Endothelial cell of umbilical vein (primary cell): Measurements from ENCODE around the gene RPS8. TPM values are rescaled to one million over a fixed set of nuclear protein-coding genes. Genes with fewer than 3 reads are reported as not detected.

Source experiments
- BruUV-seq: library from RNA; stranded (reverse); fragments of 400-500 nt; replicated peaks from 2 replicates; lab custom pipeline; 2021; lab: Mats Ljungman, UMichigan
- CTCF ChIA-PET: fragments of 300-600, 350-600 bp; sonication (Branson Sonifier 250); formaldehyde crosslinking; loops from one replicate; lab custom pipeline; 2021; ENCODE audit warnings: antibody characterized with exemption, inconsistent platforms; lab: Charles Lee
- POLR2A ChIA-PET: fragments of 300-600, 350-600 bp; sonication (Branson Sonifier 250); formaldehyde crosslinking; loops from one replicate; lab custom pipeline; 2021; ENCODE audit warnings: antibody characterized with exemption, inconsistent platforms; lab: Charles Lee
- DNase-seq: peaks from one replicate; pipeline ENCODE4 v3.0.0-alpha.2; 2011; ENCODE audit warnings: low read depth, low spot score
- FAIRE-seq: peaks from 2 replicates; lab custom pipeline; 2011; peaks lifted over from hg19 to GRCh38; lab: Jason Lieb, UNC
- H2AFZ ChIP-seq: 2 replicates; pipeline ENCODE4 v1.6.0; 2012; ENCODE audit warnings: low read depth, low read length, control low read depth, inconsistent platforms
- H3K27ac ChIP-seq: 2 replicates; pipeline ENCODE4 v1.5.1; 2011; ENCODE audit warnings: low read depth, mild to moderate bottlenecking, control low read depth, low read length, moderate library complexity; ENCODE audit not compliant: insufficient read depth
- H3K27me3 ChIP-seq, 2 experiments: 2 replicates each; pipeline versions ENCODE4 v1.6.0 to v1.6.1; 2011; ENCODE audit warnings: low read length in 2 of 2, mixed read lengths in 1 of 2; ENCODE audit not compliant: control insufficient read depth in 2 of 2, insufficient read depth in 2 of 2
- H3K36me3 ChIP-seq, 2 experiments: 2 replicates in 1 of 2; 3 replicates in 1 of 2; pipeline ENCODE4 v1.5.1; 2011; ENCODE audit warnings: low read length in 2 of 2, mild to moderate bottlenecking in 1 of 2, moderate library complexity in 1 of 2; ENCODE audit not compliant: control insufficient read depth in 2 of 2, insufficient read depth in 2 of 2; ENCODE audit errors: extremely low read depth in 1 of 2
- H3K4me1 ChIP-seq: 3 replicates; pipeline ENCODE4 v1.5.1; 2011; ENCODE audit warnings: mild to moderate bottlenecking, low read length; ENCODE audit not compliant: control insufficient read depth, insufficient read depth; ENCODE audit errors: extremely low read depth
- H3K4me2 ChIP-seq: 2 replicates; pipeline ENCODE4 v1.6.1; 2011; ENCODE audit warnings: low read length, control low read depth, mixed read lengths; ENCODE audit not compliant: insufficient read depth
- H3K4me3 ChIP-seq, 3 experiments: fragments of 200-600 bp in 1 of 3; sonication (generic), shearing (Covaris generic) in 1 of 3; replicated peaks in 1 of 3; 2 replicates each; pipeline ENCODE4 v1.5.1; 2011 to 2016; ENCODE audit warnings: control low read depth in 3 of 3, low read length in 3 of 3, mild to moderate bottlenecking in 2 of 3, inconsistent platforms in 1 of 3, low read depth in 1 of 3, moderate library complexity in 1 of 3; ENCODE audit not compliant: insufficient read depth in 1 of 3
- H3K79me2 ChIP-seq: 2 replicates; pipeline ENCODE4 v1.6.0; 2012; ENCODE audit warnings: low read length, inconsistent platforms; ENCODE audit not compliant: control insufficient read depth, insufficient read depth
- H3K9ac ChIP-seq: replicated peaks from 2 replicates; pipeline ENCODE3; 2011; ENCODE audit warnings: low read length, control low read depth; ENCODE audit not compliant: insufficient read depth; ENCODE audit errors: extremely low read depth
- H3K9me1 ChIP-seq: replicated peaks from 3 replicates; pipeline ENCODE4 v1.6.0; 2011; ENCODE audit warnings: mild to moderate bottlenecking, low read length; ENCODE audit not compliant: control insufficient read depth, insufficient read depth; ENCODE audit errors: extremely low read depth
- H3K9me3 ChIP-seq: replicated peaks from 2 replicates; pipeline ENCODE4 v1.5.1; 2012; ENCODE audit warnings: low read length, inconsistent platforms; ENCODE audit not compliant: control insufficient read depth, insufficient read depth
- H4K20me1 ChIP-seq: replicated peaks from 2 replicates; pipeline ENCODE3; 2011; ENCODE audit warnings: mild to moderate bottlenecking, low read length; ENCODE audit not compliant: control insufficient read depth, insufficient read depth; ENCODE audit errors: extremely low read depth
- CTCF ChIP-seq, 2 donors: IDR thresholded peaks; 1 replicate in 1 of 2; 2 replicates in 1 of 2; pipeline ENCODE4 v1.5.1; 2011; ENCODE audit warnings: low read length in 2 of 2, mild to moderate bottlenecking in 2 of 2, moderate library complexity in 2 of 2, control low read depth in 1 of 2, inconsistent platforms in 1 of 2, low read depth in 1 of 2; ENCODE audit not compliant: insufficient read depth in 1 of 2; ENCODE audit errors: extremely low read depth in 1 of 2
- EZH2 ChIP-seq: IDR thresholded peaks from 2 replicates; pipeline ENCODE4 v1.6.1; 2012; ENCODE audit warnings: borderline replicate concordance, low read depth, mild to moderate bottlenecking, moderate library complexity, low read length, inconsistent platforms; ENCODE audit not compliant: severe bottlenecking
- FOS ChIP-seq: IDR thresholded peaks from 2 replicates; pipeline ENCODE4 v1.6.1; 2011; ENCODE audit warnings: mild to moderate bottlenecking, low read length, moderate library complexity, borderline replicate concordance; ENCODE audit not compliant: insufficient read depth
- GATA2 ChIP-seq: IDR thresholded peaks from 2 replicates; pipeline ENCODE4 v1.7.0; 2011; ENCODE audit warnings: low read depth, mild to moderate bottlenecking, moderate library complexity, mixed read lengths, low read length; ENCODE audit not compliant: insufficient read length, insufficient read depth
- JUN ChIP-seq: IDR thresholded peaks from 2 replicates; pipeline ENCODE4 v1.6.1; 2011; ENCODE audit warnings: borderline replicate concordance, low read depth; ENCODE audit not compliant: insufficient read length, insufficient read depth
- MAX ChIP-seq: IDR thresholded peaks from 2 replicates; pipeline ENCODE4 v1.6.1; 2011; ENCODE audit not compliant: insufficient read depth, insufficient read length
- MYC ChIP-seq: IDR thresholded peaks from one replicate; pipeline ENCODE4 v1.6.1; 2011; ENCODE audit warnings: mild to moderate bottlenecking, low read depth, low read length
- POLR2A ChIP-seq: IDR thresholded peaks from 2 replicates; pipeline ENCODE4 v1.6.1; 2012; ENCODE audit warnings: low read depth, mild to moderate bottlenecking, control low read depth, low read length
- POLR2AphosphoS5 ChIP-seq: IDR thresholded peaks from 2 replicates; pipeline ENCODE4 v1.6.1; 2012; ENCODE audit warnings: low read depth, mild to moderate bottlenecking, control low read depth, low read length, moderate library complexity; ENCODE audit not compliant: insufficient read depth
- dilution Hi-C: fragments of 300-500 bp; cut with MboI; formaldehyde crosslinking; loops from one replicate; pipeline ENCODE4 v1.15.0; 2019; ENCODE audit warnings: low sequenced_read_pairs; ENCODE audit not compliant: extremely low pct_ligation_motif_present
- intact Hi-C: fragments of 100-400 bp; cut with micrococcal nuclease; formaldehyde crosslinking; loops from one replicate; pipeline ENCODE4 v1.10.0; 2022
- polyA plus RNA-seq, 4 experiments: library from polyadenylated mRNA; depleted of rRNA in 3 of 4; stranded (reverse) in 3 of 4; unstranded in 1 of 4; fragments of >200 nt; gene quantifications; 2 replicates each; pipeline versions ENCODE4 v1.2.1 to v1.2.3, GENCODE V29; 2011 to 2012; ENCODE audit warnings: missing spikeins in 1 of 4
- total RNA-seq: library from RNA; stranded (reverse); gene quantifications from 2 replicates; pipeline ENCODE4 v1.2.3, GENCODE V29; 2021

The RPS8 gene
- total and polyA plus RNA-seq, 2 donors (not counting 3 experiments of a cell fraction or from before 2014, with no cell fraction given): 1,842 to 2,306 TPM

GRCh38 chr1:44820328-44821239, 45.2 kb downstream of the RPS8 start:
- no peaks in the 10 kb centered on the region for H3K9me3 ChIP-seq
- H3K4me1 ChIP-seq: peaks cover 10% of the 10 kb centered on the region
- FAIRE-seq (no peak), DNase-seq (no peak)
- peak overlapping the region; percentile 44 for H3K4me2 ChIP-seq
- H4K20me1 ChIP-seq: no peaks in the 10 kb centered on the region
- dilution Hi-C loops: no loop called here
- H3K9ac ChIP-seq: peak overlapping the region; percentile 90
- no TSS peak for BruUV-seq
- H3K27ac ChIP-seq: peak overlapping the region; percentile 91
- peak overlapping the region; percentile 52 for H2AFZ ChIP-seq
- H3K27me3 ChIP-seq: no peaks in the 10 kb centered on the region
- H3K79me2 ChIP-seq: no peaks in the 10 kb centered on the region
- ChIA-PET CTCF (interaction anchor here (0.7 to 7.1 kb wide), 6 partner anchors 12 to 194 kb away, joined by 3 to 57 read pairs (median 9); partner anchors contain the start of genes BEST4, BTBD19 and PLK3), POLR2A (interaction anchor here (1.6 to 7.3 kb wide), 4 partner anchors 12 to 45 kb away, joined by 3 to 97 read pairs (median 28); partner anchors contain the start of genes BTBD19, DYNLT4, PLK3 and RPS8)
- H3K36me3 ChIP-seq: peaks cover 2 to 3% of the 10 kb centered on the region in 2 experiments
- no peaks in the 10 kb centered on the region for H3K9me1 ChIP-seq
- H3K4me3 ChIP-seq: peak overlapping the region; percentile 5 to 29 (median 17)
- intact Hi-C loops: no loop called here
- TF ChIP-seq JUN (no peak), POLR2AphosphoS5 (no peak), GATA2 (no peak), MYC (no peak), POLR2A (no peak), CTCF (IDR thresholded peaks at IDR 0.05; ENCODE audit: extremely low read depth in 1 of 2, insufficient read depth in 1 of 2, low read depth in 1 of 2, low read length in 2 of 2) (no peak), EZH2 (no peak), FOS (no peak), MAX (no peak)
